ENCODE data around the gene ELOVL1. TPM values are rescaled to one million over a fixed set of nuclear protein-coding genes. Genes with fewer than 3 reads are reported as not detected.

ELOVL1 gene
- total RNA-seq, 4 donors from 2014 or later = 99.8 to 187 (median 115) TPM

DNA sequence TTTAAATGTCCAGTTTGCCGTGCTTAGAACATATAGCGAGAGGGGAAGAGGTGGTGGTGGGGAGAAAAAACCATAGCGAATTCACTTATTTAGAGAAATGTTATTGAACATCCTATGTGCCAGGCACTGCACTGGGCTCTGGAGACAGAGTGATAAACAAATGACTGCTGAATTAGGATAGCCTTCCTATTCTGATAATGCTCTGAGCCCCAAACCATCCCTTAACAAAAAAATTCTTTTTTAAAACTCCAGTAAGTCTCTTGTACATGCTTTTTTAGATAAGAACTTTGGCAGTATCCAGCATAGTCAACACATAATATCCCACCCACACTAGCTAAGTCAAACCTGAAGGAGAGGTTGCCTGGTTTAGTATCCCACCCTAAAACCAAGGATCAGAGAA, 30.4 kb upstream of the ELOVL1 start:
- Histone ChIP-seq H3K4me3 (no peak overlapping the region), H3K4me1 (peaks cover 0 to 15% (median 0%) of the 10 kb centered on the region in 3 donors), H3K36me3 (peaks cover 0 to 49% (median 7%) of the 10 kb centered on the region in 3 donors), H3K9me3 (no peaks in the 10 kb centered on the region), H3K27me3 (no peaks in the 10 kb centered on the region), H3K27ac (no peak overlapping the region)
- TF ChIP-seq, protein P1, sequence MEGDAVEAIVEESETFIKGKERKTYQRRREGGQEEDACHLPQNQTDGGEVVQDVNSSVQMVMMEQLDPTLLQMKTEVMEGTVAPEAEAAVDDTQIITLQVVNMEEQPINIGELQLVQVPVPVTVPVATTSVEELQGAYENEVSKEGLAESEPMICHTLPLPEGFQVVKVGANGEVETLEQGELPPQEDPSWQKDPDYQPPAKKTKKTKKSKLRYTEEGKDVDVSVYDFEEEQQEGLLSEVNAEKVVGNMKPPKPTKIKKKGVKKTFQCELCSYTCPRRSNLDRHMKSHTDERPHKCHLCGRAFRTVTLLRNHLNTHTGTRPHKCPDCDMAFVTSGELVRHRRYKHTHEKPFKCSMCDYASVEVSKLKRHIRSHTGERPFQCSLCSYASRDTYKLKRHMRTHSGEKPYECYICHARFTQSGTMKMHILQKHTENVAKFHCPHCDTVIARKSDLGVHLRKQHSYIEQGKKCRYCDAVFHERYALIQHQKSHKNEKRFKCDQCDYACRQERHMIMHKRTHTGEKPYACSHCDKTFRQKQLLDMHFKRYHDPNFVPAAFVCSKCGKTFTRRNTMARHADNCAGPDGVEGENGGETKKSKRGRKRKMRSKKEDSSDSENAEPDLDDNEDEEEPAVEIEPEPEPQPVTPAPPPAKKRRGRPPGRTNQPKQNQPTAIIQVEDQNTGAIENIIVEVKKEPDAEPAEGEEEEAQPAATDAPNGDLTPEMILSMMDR (IDR thresholded peaks at IDR 0.05) = no peak
- TF ChIP-seq POLR2A (IDR thresholded peaks at IDR 0.05) = no peak
- no peak for DNase-seq
- WGBS, 2 donors = 94 to 95% methylated on average over 3 of the region's 3 CpGs
- intact Hi-C loops (cut with DNase I) = no loop called here

DNA sequence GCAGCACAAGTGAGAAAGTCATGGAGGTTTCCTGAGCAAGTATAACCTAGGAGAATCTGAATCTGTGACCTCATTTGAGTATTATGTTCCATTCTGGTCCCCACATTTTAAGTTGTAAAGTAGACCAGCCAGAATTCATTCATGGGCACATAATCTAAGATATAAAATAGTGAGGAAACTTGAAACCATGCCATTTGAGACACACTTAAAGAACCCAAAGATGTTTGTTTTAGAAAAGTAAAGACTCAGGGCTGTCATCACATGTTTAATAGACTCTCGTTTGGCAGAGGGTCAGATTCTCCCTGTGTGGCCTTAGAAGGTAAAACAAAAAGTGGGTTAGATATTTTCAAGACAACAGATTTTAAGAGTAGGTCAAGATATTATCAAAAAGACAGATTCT, 28.2 kb upstream of the ELOVL1 start:
- peaks cover under 1 to 20% (median 4%) of the 10 kb centered on the region in 3 donors for H3K4me1 ChIP-seq
- intact Hi-C loops (cut with DNase I) = no loop called here
- no peak for DNase-seq
- no peaks in the 10 kb centered on the region for H3K27me3 ChIP-seq
- TF ChIP-seq, protein P1 (IDR thresholded peaks at IDR 0.05) = no peak
- TF ChIP-seq POLR2A (IDR thresholded peaks at IDR 0.05) = no peak
- peaks cover 0 to 43% (median 0%) of the 10 kb centered on the region in 3 donors for H3K36me3 ChIP-seq
- no peaks in the 10 kb centered on the region for H3K9me3 ChIP-seq
- WGBS, 2 donors = 44 to 47% methylated on average over 1 of the region's 1 CpG
- H3K4me3 ChIP-seq = no peak overlapping the region
- H3K27ac ChIP-seq = no peak overlapping the region

DNA sequence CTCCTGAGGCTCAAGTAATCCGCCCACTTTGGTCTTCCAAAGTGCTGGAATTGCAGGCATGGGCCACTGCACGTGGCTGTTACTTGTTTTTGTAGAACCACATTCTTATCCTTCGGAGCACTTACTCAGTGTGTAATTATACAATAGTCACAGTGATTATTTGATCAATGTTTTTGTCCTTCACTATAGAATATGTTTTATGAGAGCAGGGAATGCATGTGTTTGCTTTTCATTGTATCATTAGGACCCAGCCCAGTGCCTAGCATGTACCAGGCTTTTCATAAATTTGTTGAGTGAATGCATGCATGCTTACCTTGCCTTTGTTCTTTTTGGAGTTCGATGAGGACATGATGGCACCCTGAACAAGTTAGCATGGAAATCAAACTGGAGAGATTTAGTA, 27.7 kb upstream of the ELOVL1 start:
- DNase-seq = no peak
- intact Hi-C loops (cut with DNase I) = no loop called here
- H3K36me3 ChIP-seq = peaks cover 0 to 38% (median 0%) of the 10 kb centered on the region in 3 donors
- H3K4me1 ChIP-seq = peaks cover 6 to 25% (median 9%) of the 10 kb centered on the region in 3 donors
- no peak overlapping the region for H3K4me3 ChIP-seq
- no peaks in the 10 kb centered on the region for H3K9me3 ChIP-seq
- H3K27me3 ChIP-seq = no peaks in the 10 kb centered on the region
- WGBS, 2 donors = 64 to 78% methylated on average over 4 of the region's 4 CpGs
- H3K27ac ChIP-seq = no peak overlapping the region
- TF ChIP-seq POLR2A (IDR thresholded peaks at IDR 0.05) = no peak
- TF ChIP-seq, protein P1 (IDR thresholded peaks at IDR 0.05) = no peak

DNA sequence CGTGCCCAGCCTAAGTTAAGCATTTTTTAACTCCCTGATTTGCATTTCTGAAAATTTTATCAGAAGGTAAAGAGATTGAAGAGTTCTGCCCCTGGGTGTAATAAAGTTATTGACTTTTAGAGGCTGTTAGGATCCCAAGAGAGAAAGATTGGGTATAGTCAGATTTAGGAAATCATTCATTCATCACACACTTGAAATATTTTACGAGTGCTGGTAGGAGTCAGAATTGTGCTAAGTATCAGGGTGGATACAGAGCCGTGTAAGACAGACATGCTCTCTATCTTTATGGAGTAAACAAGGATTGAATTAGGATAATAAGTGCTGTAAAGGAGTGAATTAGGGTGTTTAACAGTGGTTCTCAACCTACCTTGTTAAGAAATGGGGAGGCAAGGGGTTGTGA, 24.9 kb upstream of the ELOVL1 start:
- WGBS, 2 donors = 78 to 79% methylated on average over 3 of the region's 3 CpGs
- Histone ChIP-seq H3K27ac (no peak overlapping the region), H3K4me1 (peaks cover 23 to 40% (median 24%) of the 10 kb centered on the region in 3 donors), H3K9me3 (no peaks in the 10 kb centered on the region), H3K27me3 (no peaks in the 10 kb centered on the region), H3K36me3 (peaks cover 0 to 39% (median 0%) of the 10 kb centered on the region in 3 donors), H3K4me3 (no peak overlapping the region)
- DNase-seq = no peak
- intact Hi-C loops (cut with DNase I) = no loop called here
- TF ChIP-seq POLR2A (IDR thresholded peaks at IDR 0.05) = no peak
- TF ChIP-seq, protein P1 (IDR thresholded peaks at IDR 0.05) = no peak

DNA sequence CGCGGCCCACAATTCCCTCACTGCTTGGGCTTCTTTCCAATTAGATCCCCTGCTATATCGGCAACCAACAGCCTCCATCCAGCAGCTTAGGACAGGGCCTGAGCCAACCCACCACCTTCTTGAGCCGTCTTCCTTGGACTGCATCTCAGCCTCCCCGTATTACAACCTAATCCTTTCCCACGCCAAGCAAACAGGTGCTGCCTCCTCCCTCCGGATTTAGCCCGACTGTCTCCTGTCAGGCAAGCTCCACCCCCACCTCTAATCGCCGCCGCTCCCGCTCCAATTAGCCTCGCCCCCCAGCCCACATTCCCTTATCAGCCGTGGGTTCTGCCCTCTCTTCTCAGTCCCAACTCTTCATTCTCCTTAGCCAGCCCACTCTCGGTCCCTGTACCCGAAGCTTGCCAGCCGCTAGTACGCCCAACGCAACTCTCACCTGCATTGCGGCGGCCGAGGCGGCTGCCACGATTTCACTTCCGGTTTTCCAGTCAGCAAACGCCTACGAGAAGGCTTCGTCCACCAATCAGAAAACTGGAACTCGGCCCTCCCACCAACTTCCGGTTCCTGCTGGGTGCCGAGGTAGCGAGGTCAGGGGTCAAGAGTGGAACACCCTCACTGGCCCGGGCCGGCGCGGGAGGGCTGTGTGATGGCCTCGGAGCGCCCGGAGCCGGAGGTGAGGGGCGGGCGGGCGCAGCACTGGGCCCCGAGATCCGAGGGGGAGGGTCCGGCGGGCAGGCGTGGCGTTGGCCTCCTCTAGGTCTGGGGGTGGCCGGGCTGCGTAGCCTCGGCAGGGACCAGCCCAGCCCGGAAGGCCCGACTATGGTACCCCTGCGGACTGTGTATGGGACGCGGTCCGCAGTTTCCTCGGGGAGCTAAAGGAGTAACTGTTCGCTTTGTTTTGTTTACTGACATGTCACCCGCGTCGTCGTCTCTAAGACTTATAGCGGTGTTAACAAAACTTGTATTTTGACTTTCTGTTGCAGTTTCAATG, 21.8 kb upstream of the ELOVL1 start, which contains the start of the genes MED8 and SZT2:
Gene MED8, minus strand, starts transcription at position 475 of the 988 bp plus-strand sequence. Its CDS starts 36 bp downstream, at position 439.
Gene SZT2, plus strand, starts transcription at position 574 of the 988 bp plus-strand sequence. Its CDS starts 70 bp downstream, at position 644.
- peak in 3 of 4 donors; percentile 27 to 84 (median 74) for TF ChIP-seq POLR2A (IDR thresholded peaks at IDR 0.05)
- TF ChIP-seq, protein P1 (IDR thresholded peaks at IDR 0.05) = peak in 1 of 6 experiments; percentile 4
- Histone ChIP-seq H3K27ac (peak within 1 kb of the TSS; percentile 91 to 97 (median 94)), H3K9me3 (no peaks in the 10 kb centered on the region), H3K36me3 (peaks cover 19 to 39% (median 22%) of the 10 kb centered on the region in 3 donors), H3K4me1 (peaks cover 23 to 42% (median 24%) of the 10 kb centered on the region in 3 donors), H3K4me3 (peak within 1 kb of the TSS; percentile 75 to 98 (median 96)), H3K27me3 (no peaks in the 10 kb centered on the region)
- DNase-seq = peak; percentile 68
- intact Hi-C loops (cut with DNase I) = no loop called here
- 1 to 2% methylated on average over 23 to 24 of the region's 65 CpGs for WGBS, 2 donors

All from esophagus squamous epithelium (tissue), 5 donors.